Esophagus squamous epithelium (tissue), 4 donors: ENCODE measurements around the gene ZNF521.

Experiments used
- POLR2A ChIP-seq, 4 donors: fragments of 450-650 bp; IDR thresholded peaks; one replicate each; pipeline ENCODE4 v1.6.1; 2017; ENCODE audit warnings: antibody characterized with exemption in 4 of 4, mild to moderate bottlenecking in 4 of 4, moderate library complexity in 3 of 4
- TF ChIP-seq, protein P1 (sequence below), 6 experiments: fragments of 450-650 bp in 4 of 6; fragments of 200-600 bp in 2 of 6; sonication (generic) in 2 of 6; IDR thresholded peaks; one replicate each; pipeline ENCODE4 v1.5.1; 2016 to 2019; ENCODE audit warnings: antibody characterized with exemption in 6 of 6, mild to moderate bottlenecking in 4 of 6, moderate library complexity in 4 of 6

DNA sequence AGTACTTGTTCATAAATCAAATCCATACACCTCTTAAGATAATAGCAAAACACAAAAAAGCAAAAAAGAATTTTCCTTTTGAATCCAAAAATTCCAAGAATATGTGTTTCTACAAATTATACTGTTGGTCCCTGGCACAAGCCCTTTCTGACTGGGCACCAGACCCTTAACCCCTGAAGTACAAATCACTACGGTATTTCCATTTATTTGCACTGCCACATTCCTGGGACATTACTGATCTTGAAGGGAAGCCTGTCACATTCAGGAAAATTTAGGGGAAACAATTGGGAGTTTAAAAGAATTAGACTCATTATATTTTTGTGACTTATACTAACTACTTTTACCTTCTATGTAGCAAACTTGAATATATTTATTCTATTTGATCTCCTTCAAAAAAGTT lies 98.8 kb downstream of the ZNF521 start:
- TF ChIP-seq, protein P1, sequence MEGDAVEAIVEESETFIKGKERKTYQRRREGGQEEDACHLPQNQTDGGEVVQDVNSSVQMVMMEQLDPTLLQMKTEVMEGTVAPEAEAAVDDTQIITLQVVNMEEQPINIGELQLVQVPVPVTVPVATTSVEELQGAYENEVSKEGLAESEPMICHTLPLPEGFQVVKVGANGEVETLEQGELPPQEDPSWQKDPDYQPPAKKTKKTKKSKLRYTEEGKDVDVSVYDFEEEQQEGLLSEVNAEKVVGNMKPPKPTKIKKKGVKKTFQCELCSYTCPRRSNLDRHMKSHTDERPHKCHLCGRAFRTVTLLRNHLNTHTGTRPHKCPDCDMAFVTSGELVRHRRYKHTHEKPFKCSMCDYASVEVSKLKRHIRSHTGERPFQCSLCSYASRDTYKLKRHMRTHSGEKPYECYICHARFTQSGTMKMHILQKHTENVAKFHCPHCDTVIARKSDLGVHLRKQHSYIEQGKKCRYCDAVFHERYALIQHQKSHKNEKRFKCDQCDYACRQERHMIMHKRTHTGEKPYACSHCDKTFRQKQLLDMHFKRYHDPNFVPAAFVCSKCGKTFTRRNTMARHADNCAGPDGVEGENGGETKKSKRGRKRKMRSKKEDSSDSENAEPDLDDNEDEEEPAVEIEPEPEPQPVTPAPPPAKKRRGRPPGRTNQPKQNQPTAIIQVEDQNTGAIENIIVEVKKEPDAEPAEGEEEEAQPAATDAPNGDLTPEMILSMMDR (IDR thresholded peaks at IDR 0.05): no peak
- no peak for TF ChIP-seq POLR2A (IDR thresholded peaks at IDR 0.05)
